Measurements from ENCODE around the gene PMEL.

DNA sequence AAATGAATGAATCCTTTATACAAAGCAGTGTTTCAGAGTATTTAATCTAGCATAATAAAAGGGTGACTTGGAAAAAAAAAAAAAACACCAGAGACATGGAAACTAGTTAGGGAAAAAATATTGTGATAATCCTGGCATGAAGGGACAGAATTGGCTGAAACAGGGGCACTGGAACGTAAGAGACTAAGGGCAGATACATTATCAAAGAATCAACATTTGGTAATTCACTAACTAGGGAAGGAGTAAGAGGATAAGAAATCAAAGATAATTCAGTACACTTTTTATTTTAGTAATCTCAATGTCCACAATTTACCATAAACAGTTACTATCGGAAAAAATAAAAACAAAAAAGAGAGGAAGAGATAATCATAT, 56.3 kb downstream of the PMEL start:
- TF ChIP-seq TAF1 (IDR thresholded peaks at IDR 0.05; ENCODE audit: borderline replicate concordance, low read depth, low read length) = no peak
- no peak for TF ChIP-seq CTCF (IDR thresholded peaks at IDR 0.05)
- TF ChIP-seq TEAD4 (IDR thresholded peaks at IDR 0.05; ENCODE audit: borderline replicate concordance, insufficient read depth) = no peak
- TF ChIP-seq, protein P1, sequence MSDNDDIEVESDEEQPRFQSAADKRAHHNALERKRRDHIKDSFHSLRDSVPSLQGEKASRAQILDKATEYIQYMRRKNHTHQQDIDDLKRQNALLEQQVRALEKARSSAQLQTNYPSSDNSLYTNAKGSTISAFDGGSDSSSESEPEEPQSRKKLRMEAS (IDR thresholded peaks at IDR 0.05; ENCODE audit: low read depth) = no peak
- no peak for TF ChIP-seq POLR2AphosphoS5 (IDR thresholded peaks at IDR 0.05; ENCODE audit: low read depth, low read length)
- no peak for TF ChIP-seq NRF1 (IDR thresholded peaks at IDR 0.05; ENCODE audit: low read depth, low read length)
- TF ChIP-seq FOXM1 (IDR thresholded peaks at IDR 0.05; ENCODE audit: low read depth) = no peak

All from SK-N-SH (cell line).